Gastroesophageal sphincter (tissue), 3 donors: ENCODE data around the gene ABCG5.

Source experiments
- POLR2A ChIP-seq, 2 donors: fragments of 450-650 bp; IDR thresholded peaks; one replicate each; pipeline ENCODE4 v1.6.1; 2017; ENCODE audit warnings: antibody characterized with exemption in 2 of 2, mild to moderate bottlenecking in 2 of 2, moderate library complexity in 1 of 2
- TF ChIP-seq, protein P1 (sequence below), 4 experiments: fragments of 200-600 bp in 2 of 4; fragments of 450-650 bp in 2 of 4; sonication (generic) in 1 of 4; IDR thresholded peaks; one replicate each; pipeline ENCODE4 v1.5.1; 2017 to 2019; ENCODE audit warnings: antibody characterized with exemption in 4 of 4, mild to moderate bottlenecking in 2 of 4, moderate library complexity in 2 of 4

DNA sequence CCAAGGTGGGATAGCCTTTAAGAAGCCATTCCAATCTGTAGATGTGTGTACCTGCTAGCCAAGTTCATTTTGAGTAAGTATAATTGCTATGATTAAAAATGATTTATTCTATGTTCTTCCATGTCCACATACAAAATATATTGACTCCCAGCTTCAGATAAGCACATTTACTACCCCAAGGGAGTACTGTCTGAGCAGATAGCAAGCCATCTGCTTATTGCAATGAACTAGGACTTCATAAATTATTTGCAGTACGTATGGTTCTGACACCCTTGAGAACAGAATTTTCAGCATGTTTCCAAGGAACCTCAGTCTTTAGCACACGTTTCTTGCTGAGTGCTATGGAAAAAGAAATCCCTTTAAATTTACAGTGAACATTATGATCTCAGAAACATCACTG, 28.2 kb downstream of the ABCG5 start:
- TF ChIP-seq, protein P1, sequence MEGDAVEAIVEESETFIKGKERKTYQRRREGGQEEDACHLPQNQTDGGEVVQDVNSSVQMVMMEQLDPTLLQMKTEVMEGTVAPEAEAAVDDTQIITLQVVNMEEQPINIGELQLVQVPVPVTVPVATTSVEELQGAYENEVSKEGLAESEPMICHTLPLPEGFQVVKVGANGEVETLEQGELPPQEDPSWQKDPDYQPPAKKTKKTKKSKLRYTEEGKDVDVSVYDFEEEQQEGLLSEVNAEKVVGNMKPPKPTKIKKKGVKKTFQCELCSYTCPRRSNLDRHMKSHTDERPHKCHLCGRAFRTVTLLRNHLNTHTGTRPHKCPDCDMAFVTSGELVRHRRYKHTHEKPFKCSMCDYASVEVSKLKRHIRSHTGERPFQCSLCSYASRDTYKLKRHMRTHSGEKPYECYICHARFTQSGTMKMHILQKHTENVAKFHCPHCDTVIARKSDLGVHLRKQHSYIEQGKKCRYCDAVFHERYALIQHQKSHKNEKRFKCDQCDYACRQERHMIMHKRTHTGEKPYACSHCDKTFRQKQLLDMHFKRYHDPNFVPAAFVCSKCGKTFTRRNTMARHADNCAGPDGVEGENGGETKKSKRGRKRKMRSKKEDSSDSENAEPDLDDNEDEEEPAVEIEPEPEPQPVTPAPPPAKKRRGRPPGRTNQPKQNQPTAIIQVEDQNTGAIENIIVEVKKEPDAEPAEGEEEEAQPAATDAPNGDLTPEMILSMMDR (IDR thresholded peaks at IDR 0.05), result no peak
- no peak for TF ChIP-seq POLR2A (IDR thresholded peaks at IDR 0.05)
